Measurements from ENCODE around the gene BCOR.

Gene BCOR

GRCh38 chrX:40016749-40017148, 81.0 kb downstream of the BCOR start:
- H3K4me3 ChIP-seq (ENCODE audit: low read length) = no peak overlapping the region
- H3K79me2 ChIP-seq (ENCODE audit: control insufficient read depth, insufficient read depth, low read length) = no peaks in the 10 kb centered on the region
- H3K4me1 ChIP-seq (ENCODE audit: control insufficient read depth, low read depth, low read length) = no peaks in the 10 kb centered on the region
- no peak overlapping the region for H2BK120ac ChIP-seq (ENCODE audit: low read depth, low read length)
- H3K36me3 ChIP-seq (ENCODE audit: control insufficient read depth, insufficient read depth, low read length) = no peaks in the 10 kb centered on the region
- H2AK5ac ChIP-seq (ENCODE audit: low read length) = no peak overlapping the region
- H3K23ac ChIP-seq (ENCODE audit: low read length) = no peak overlapping the region
- H4K8ac ChIP-seq (ENCODE audit: low read depth, low read length) = no peak overlapping the region
- no peak overlapping the region for H4K5ac ChIP-seq (ENCODE audit: low read length)
- H3K4ac ChIP-seq (ENCODE audit: low read depth, low read length) = no peak overlapping the region
- no peak for DNase-seq
- no peak overlapping the region for H2BK15ac ChIP-seq (replicated peaks; ENCODE audit: low read depth)
- H3K9ac ChIP-seq (ENCODE audit: low read length) = no peak overlapping the region
- H3K27ac ChIP-seq (ENCODE audit: low read depth, low read length) = no peak overlapping the region
- H3K4me2 ChIP-seq (ENCODE audit: low read length) = no peak overlapping the region
- peaks cover 3% of the 10 kb centered on the region for H3K27me3 ChIP-seq (ENCODE audit: insufficient read depth, low read length, poor library complexity)
- no CpG with 5 or more reads among the region's 2 CpGs for WGBS (ENCODE audit: extremely low coverage, insufficient coverage, low lambda C conversion rate)
- H2BK5ac ChIP-seq (ENCODE audit: low read length) = no peak overlapping the region
- no peak overlapping the region for H3K18ac ChIP-seq (ENCODE audit: low read length)
- no peaks in the 10 kb centered on the region for H3K79me1 ChIP-seq (ENCODE audit: low read length)
- H3K56ac ChIP-seq (ENCODE audit: low read length) = no peak overlapping the region

- Histone ChIP-seq H4K5ac (ENCODE audit: low read length) (no peak overlapping the region), H3K4me1 (ENCODE audit: control insufficient read depth, low read depth, low read length) (peaks cover 3% of the 10 kb centered on the region), H3K4ac (ENCODE audit: low read depth, low read length) (no peak overlapping the region), H3K27me3 (ENCODE audit: insufficient read depth, low read length, poor library complexity) (peaks cover 3% of the 10 kb centered on the region), H4K8ac (ENCODE audit: low read depth, low read length) (no peak overlapping the region), H3K27ac (ENCODE audit: low read depth, low read length) (no peak overlapping the region), H3K4me2 (ENCODE audit: low read length) (no peak overlapping the region), H3K79me2 (ENCODE audit: control insufficient read depth, insufficient read depth, low read length) (no peaks in the 10 kb centered on the region), H2BK15ac (replicated peaks; ENCODE audit: low read depth) (no peak overlapping the region), H3K36me3 (ENCODE audit: control insufficient read depth, insufficient read depth, low read length) (no peaks in the 10 kb centered on the region), H3K79me1 (ENCODE audit: low read length) (no peaks in the 10 kb centered on the region), H2AK5ac (ENCODE audit: low read length) (no peak overlapping the region), H3K4me3 (ENCODE audit: low read length) (no peak overlapping the region), H3K23ac (ENCODE audit: low read length) (no peak overlapping the region), H3K18ac (ENCODE audit: low read length) (no peak overlapping the region), H2BK120ac (ENCODE audit: low read depth, low read length) (no peak overlapping the region), H2BK5ac (ENCODE audit: low read length) (no peak overlapping the region), H3K9ac (ENCODE audit: low read length) (no peak overlapping the region), H3K56ac (ENCODE audit: low read length) (no peak overlapping the region)
- no CpG with 5 or more reads among the region's 4 CpGs for WGBS (ENCODE audit: extremely low coverage, insufficient coverage, low lambda C conversion rate)
- no peak for DNase-seq
These were observed 82.1 kb downstream of the BCOR start for GRCh38 chrX:40015693-40016092.

- Histone ChIP-seq H4K8ac (ENCODE audit: low read depth, low read length) (no peak overlapping the region), H2AK5ac (ENCODE audit: low read length) (no peak overlapping the region), H3K79me2 (ENCODE audit: control insufficient read depth, insufficient read depth, low read length) (no peaks in the 10 kb centered on the region), H3K9ac (ENCODE audit: low read length) (peak overlapping the region; percentile 64), H3K18ac (ENCODE audit: low read length) (peak overlapping the region; percentile 78), H3K36me3 (ENCODE audit: control insufficient read depth, insufficient read depth, low read length) (no peaks in the 10 kb centered on the region), H3K27ac (ENCODE audit: low read depth, low read length) (peak overlapping the region; percentile 36), H3K4me2 (ENCODE audit: low read length) (peak overlapping the region; percentile 48), H2BK5ac (ENCODE audit: low read length) (no peak overlapping the region), H3K56ac (ENCODE audit: low read length) (peak overlapping the region; percentile 81), H3K79me1 (ENCODE audit: low read length) (no peaks in the 10 kb centered on the region), H4K5ac (ENCODE audit: low read length) (no peak overlapping the region), H3K4ac (ENCODE audit: low read depth, low read length) (peak overlapping the region; percentile 59), H3K23ac (ENCODE audit: low read length) (no peak overlapping the region), H3K4me3 (ENCODE audit: low read length) (no peak overlapping the region), H3K4me1 (ENCODE audit: control insufficient read depth, low read depth, low read length) (peaks cover 4% of the 10 kb centered on the region), H2BK15ac (replicated peaks; ENCODE audit: low read depth) (peak overlapping the region; percentile 42), H3K27me3 (ENCODE audit: insufficient read depth, low read length, poor library complexity) (peaks cover 3% of the 10 kb centered on the region), H2BK120ac (ENCODE audit: low read depth, low read length) (peak overlapping the region; percentile 96)
- WGBS (ENCODE audit: extremely low coverage, insufficient coverage, low lambda C conversion rate) = no CpG with 5 or more reads among the region's 76 CpGs
- DNase-seq = peak; percentile 64
These were observed 84.2 kb downstream of the BCOR start for GRCh38 chrX:40013266-40014195.

GRCh38 chrX:40012868-40013265, 84.9 kb downstream of the BCOR start:
- H3K4ac ChIP-seq (ENCODE audit: low read depth, low read length) = no peak overlapping the region
- no peak overlapping the region for H2BK5ac ChIP-seq (ENCODE audit: low read length)
- no peaks in the 10 kb centered on the region for H3K36me3 ChIP-seq (ENCODE audit: control insufficient read depth, insufficient read depth, low read length)
- H2AK5ac ChIP-seq (ENCODE audit: low read length) = no peak overlapping the region
- peak overlapping the region; percentile 64 for H3K9ac ChIP-seq (ENCODE audit: low read length)
- WGBS (ENCODE audit: extremely low coverage, insufficient coverage, low lambda C conversion rate) = no CpG with 5 or more reads among the region's 35 CpGs
- no peak overlapping the region for H2BK120ac ChIP-seq (ENCODE audit: low read depth, low read length)
- H3K79me2 ChIP-seq (ENCODE audit: control insufficient read depth, insufficient read depth, low read length) = no peaks in the 10 kb centered on the region
- no peak overlapping the region for H4K5ac ChIP-seq (ENCODE audit: low read length)
- H3K56ac ChIP-seq (ENCODE audit: low read length) = peak overlapping the region; percentile 81
- peak overlapping the region; percentile 78 for H3K18ac ChIP-seq (ENCODE audit: low read length)
- peaks cover 3% of the 10 kb centered on the region for H3K27me3 ChIP-seq (ENCODE audit: insufficient read depth, low read length, poor library complexity)
- H3K23ac ChIP-seq (ENCODE audit: low read length) = no peak overlapping the region
- no peak overlapping the region for H4K8ac ChIP-seq (ENCODE audit: low read depth, low read length)
- H3K4me2 ChIP-seq (ENCODE audit: low read length) = peak overlapping the region; percentile 40
- peaks cover 4% of the 10 kb centered on the region for H3K4me1 ChIP-seq (ENCODE audit: control insufficient read depth, low read depth, low read length)
- H2BK15ac ChIP-seq (replicated peaks; ENCODE audit: low read depth) = no peak overlapping the region
- no peaks in the 10 kb centered on the region for H3K79me1 ChIP-seq (ENCODE audit: low read length)
- H3K4me3 ChIP-seq (ENCODE audit: low read length) = no peak overlapping the region
- DNase-seq = no peak
- no peak overlapping the region for H3K27ac ChIP-seq (ENCODE audit: low read depth, low read length)

GRCh38 chrX:40012039-40012867, 85.5 kb downstream of the BCOR start:
- no CpG with 5 or more reads among the region's 60 CpGs for WGBS (ENCODE audit: extremely low coverage, insufficient coverage, low lambda C conversion rate)
- Histone ChIP-seq H3K56ac (ENCODE audit: low read length) (peak overlapping the region; percentile 81), H3K4ac (ENCODE audit: low read depth, low read length) (no peak overlapping the region), H2BK15ac (replicated peaks; ENCODE audit: low read depth) (no peak overlapping the region), H3K36me3 (ENCODE audit: control insufficient read depth, insufficient read depth, low read length) (no peaks in the 10 kb centered on the region), H2BK120ac (ENCODE audit: low read depth, low read length) (no peak overlapping the region), H3K4me1 (ENCODE audit: control insufficient read depth, low read depth, low read length) (peaks cover 4% of the 10 kb centered on the region), H3K27ac (ENCODE audit: low read depth, low read length) (no peak overlapping the region), H2BK5ac (ENCODE audit: low read length) (no peak overlapping the region), H3K9ac (ENCODE audit: low read length) (peak overlapping the region; percentile 64), H3K79me1 (ENCODE audit: low read length) (no peaks in the 10 kb centered on the region), H2AK5ac (ENCODE audit: low read length) (no peak overlapping the region), H4K5ac (ENCODE audit: low read length) (no peak overlapping the region), H3K4me2 (ENCODE audit: low read length) (peak overlapping the region; percentile 25), H4K8ac (ENCODE audit: low read depth, low read length) (no peak overlapping the region), H3K27me3 (ENCODE audit: insufficient read depth, low read length, poor library complexity) (peaks cover 3% of the 10 kb centered on the region), H3K18ac (ENCODE audit: low read length) (peak overlapping the region; percentile 65), H3K4me3 (ENCODE audit: low read length) (no peak overlapping the region), H3K79me2 (ENCODE audit: control insufficient read depth, insufficient read depth, low read length) (no peaks in the 10 kb centered on the region), H3K23ac (ENCODE audit: low read length) (no peak overlapping the region)
- DNase-seq = no peak
